GM18870 (cell line): Measurements from ENCODE around the gene POFUT2.

ENCODE experiments used
- ATAC-seq: cut with Tn5 transposase; IDR thresholded peaks from one replicate; pipeline ENCODE4 v1.9.1; 2021; ENCODE audit warnings: moderate library complexity; ENCODE audit not compliant: unreplicated experiment

Gene POFUT2

GRCh38 chr21:45226540-45227326 lies 61.0 kb downstream of the POFUT2 start:
- no peak for ATAC-seq

DNA sequence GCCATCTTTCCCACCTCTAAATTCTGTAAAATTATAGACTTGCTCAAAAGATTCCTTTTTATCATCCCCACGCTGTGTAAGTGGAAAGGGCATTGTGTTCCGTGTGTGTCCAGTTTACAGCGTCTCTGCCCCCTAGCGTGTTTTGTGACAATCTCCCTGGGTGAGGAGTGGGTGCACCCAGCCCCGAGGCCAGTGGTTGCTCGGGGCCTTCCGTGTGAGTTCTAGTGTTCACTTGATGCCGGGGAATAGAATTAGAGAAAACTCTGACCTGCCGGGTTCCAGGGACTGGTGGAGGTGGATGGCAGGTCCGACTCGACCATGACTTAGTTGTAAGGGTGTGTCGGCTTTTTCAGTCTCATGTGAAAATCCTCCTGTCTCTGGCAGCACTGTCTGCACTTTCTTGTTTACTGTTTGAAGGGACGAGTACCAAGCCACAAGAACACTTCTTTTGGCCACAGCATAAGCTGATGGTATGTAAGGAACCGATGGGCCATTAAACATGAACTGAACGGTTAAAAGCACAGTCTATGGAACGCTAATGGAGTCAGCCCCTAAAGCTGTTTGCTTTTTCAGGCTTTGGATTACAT lies 61.9 kb downstream of the POFUT2 start:
- no peak for ATAC-seq

- no peak for ATAC-seq
These were observed 62.5 kb downstream of the POFUT2 start for GRCh38 chr21:45225041-45225740.

DNA sequence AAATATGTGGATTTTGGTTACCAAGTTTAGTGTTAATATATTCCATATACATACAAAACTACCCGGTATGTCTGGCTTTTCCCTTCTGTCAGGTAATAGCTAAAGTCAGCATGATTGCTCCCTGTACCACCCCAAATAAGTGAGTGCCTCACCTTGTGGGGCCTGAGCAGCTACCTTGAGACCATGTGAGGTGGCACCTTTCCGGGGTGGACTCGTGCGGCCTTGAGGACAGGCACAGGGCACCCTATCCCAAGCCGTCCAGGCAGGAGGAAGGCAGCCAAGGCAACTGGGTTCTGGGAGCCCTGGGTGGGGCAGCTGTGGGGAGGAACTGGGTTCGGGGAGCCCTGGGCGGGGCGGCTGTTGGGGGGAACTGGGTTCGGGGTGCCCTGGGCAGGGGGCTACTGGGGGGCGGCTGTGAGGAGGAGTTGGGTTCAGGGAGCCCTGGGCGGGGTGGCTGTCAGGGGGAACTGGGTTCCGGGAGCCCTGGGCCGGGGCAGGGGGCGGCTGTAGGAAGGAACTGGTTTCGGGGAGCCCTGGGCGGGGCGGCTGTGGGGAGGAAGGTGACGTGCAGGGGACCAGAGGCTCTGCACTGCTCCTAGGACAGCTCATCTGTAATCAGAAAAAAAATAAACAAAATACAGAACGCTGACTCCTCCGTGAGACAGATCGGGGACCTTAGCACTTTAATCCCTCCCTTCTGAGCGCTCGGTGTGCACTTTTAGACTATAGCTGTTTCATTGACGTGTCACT lies 63.3 kb downstream of the POFUT2 start:
- no peak for ATAC-seq

DNA sequence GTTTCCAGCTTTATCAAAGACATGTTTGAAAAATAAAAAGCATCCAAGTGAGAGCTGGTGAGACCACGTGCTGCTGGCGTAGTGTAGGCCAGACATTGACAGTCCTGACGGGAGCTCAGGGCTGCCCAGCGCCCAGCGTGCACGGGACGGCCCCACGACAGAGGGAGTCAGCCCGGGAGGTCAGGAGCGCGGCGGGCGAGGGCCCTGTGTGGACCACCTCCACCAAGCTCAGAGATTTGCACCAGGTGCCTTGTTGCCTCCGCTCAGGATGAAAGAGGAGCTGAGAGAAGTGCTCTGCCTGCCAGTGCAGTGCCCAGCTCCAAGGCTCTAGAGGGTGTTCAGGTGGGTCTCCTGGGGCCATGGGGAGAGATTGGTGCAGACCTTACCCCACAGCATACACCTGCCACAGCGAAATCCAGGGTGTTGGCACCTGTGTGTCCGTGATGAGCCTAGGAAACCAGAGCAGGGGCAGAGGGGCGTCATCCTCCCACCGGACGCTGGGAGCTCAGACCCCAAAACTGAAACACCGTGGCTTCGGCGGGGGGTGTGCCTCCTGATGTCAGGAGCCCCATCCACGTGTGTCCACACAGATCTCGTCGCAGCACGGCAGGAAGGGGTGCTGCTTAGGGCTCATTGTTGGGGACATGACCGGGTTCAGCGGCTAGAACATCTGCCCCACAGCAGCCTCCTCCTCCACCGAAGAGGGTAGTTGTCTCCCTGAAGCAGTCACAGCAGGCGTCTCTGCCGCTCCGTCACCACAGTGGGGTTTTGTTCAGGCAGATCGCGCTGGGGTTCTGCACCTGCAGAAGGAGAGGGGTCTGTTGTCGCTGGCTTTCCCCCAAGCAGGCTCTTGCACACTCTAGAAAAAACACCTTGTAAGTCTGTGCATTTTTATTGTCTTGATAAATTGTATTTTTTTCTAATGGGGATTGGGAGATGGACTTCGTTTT lies 64.2 kb downstream of the POFUT2 start:
- no peak for ATAC-seq

GRCh38 chr21:45222001-45222400 lies 65.7 kb downstream of the POFUT2 start:
- no peak for ATAC-seq

DNA sequence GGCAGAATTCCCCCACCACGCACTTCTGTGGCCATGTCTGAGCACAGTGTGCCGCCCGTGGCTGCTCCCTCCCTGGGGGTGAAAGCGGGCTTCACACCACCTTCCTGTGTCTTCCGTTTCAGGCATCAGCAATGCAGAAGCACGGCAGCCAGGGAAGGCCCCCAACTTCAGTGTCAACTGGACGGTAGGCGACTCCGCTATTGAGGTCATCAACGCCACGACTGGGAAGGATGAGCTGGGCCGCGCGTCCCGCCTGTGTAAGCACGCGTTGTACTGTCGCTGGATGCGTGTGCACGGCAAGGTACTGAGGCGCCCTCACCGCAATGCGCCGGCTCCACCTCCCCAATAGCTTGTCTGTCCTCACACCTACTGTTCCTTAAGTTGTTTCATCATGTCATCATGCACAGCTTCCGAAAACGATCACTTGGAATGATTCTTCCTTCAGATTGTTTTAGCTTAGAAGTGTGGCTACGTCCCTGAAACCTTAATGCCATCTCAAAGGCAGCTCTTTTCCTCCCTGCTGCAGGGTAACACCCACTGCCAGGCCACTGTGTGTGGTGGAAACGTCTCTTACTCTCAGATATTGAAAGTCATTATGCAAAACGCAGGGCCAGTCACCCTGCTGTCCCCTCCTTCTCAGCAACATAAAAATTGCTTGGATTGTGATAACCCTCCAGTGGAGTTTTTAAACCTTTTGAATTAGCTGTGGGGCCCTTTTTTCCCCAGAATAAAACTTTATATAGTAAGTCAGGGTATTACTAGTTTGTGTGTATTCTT lies 66.8 kb downstream of the POFUT2 start:
- no peak for ATAC-seq

DNA sequence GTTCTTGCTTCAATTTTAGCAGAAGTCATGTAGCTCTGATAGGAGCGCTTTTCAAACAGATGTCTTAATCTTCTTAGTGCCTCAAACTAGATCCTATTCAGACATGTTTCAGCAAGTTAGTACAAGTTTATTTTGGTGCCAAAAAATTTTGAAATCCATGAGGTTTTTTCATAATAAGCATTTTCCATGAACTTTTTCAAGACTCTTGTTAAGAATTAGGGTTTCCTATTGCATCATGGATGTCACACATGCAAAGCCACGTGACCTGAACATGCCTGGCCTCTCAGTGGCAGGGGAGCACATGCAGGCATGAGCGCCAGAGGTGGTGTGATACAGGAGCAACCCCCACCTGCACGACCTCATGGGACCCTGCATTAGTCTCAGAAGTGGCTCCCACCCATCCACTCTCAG lies 67.6 kb downstream of the POFUT2 start:
- ATAC-seq: no peak

DNA sequence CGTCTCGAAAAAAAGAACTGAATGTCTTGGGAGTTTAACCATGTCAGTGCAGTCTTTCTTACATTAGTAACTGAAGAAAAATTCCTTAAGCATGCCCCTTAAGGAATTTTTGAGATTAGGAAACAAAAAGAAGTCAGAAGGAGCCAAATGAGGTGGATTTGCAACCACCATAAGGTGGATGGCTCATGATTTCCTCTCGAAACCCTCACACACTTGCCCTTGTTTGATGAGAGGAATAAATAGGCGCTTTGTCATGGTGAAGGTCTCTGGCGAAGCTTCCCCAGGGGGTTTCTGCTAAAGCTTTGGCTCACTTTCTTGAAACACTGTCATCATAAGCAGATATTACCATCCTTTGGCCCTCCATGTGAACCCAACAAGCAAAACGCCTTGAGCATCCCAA lies 68.2 kb downstream of the POFUT2 start:
- ATAC-seq: no peak

DNA sequence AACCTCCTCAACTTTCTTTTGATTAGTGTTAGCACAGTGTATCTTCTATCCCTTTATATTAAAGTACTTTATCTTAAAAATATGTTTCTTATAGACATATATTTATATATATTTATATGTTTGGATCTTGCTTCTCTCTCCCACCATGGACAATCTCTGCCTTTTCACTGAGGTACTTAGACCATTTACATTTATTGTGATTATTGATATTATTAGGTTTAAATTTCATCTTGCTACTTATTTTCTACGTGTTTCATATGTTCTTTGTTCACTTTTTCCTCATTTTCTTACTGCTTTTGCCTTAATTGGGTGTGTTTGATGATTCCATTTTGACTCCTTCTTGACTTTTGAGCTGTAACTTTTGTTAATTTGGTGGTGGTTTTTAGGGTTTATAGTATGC lies 70.7 kb downstream of the POFUT2 start:
- no peak for ATAC-seq

GRCh38 chr21:45215213-45215612 lies 72.5 kb downstream of the POFUT2 start:
- no peak for ATAC-seq
